ENCODE measurements around the gene CSF3.

DNA sequence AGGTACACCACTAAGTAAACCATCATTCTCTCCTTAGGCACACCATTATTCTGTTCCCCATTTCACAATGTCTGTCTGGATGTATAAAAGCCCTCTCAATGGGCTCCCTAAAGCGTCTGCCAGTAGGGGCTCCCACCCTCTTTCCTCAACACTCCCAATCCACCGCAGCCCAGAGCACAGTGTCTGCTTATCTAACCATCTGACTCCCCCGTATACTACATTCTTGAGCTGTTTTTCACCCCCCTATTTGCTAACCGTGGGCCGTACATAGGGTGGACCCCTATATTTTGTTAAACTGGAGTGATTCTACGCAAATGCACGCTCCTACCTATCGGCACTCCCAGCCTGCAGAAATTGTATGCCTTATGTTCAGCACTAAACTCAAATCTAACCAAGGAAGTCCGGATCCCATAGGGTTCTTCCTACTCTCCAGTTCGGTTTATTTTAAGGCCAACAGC is 35.3 kb upstream of the CSF3 start:
- TF ChIP-seq MYBL2 (CRISPR knock-in tag; IDR thresholded peaks at IDR 0.05) = no peak
- no peak for TF ChIP-seq CTCF (IDR thresholded peaks at IDR 0.05)
- TF ChIP-seq ZMAT4 (CRISPR knock-in tag; IDR thresholded peaks at IDR 0.05) = no peak
- TF ChIP-seq MXD4 (CRISPR knock-in tag; IDR thresholded peaks at IDR 0.05; ENCODE audit: borderline replicate concordance) = no peak
